Measurements from ENCODE around the gene AMMECR1L. TPM values are rescaled to one million over a fixed set of nuclear protein-coding genes. Genes with fewer than 3 reads are reported as not detected.

Gene AMMECR1L
- total RNA-seq, 2 experiments from 2014 or later, result 9.8 to 17.1 TPM

- no peaks in the 10 kb centered on the region for H4K20me1 ChIP-seq (ENCODE audit: insufficient read depth, low read length)
- no peak overlapping the region for H3K27ac ChIP-seq (ENCODE audit: low read depth, low read length, poor library complexity, severe bottlenecking)
- TF ChIP-seq CTCF (conservative IDR thresholded peaks at IDR 0.05; ENCODE audit: low read length) (no peak), EZH2phosphoT487 (IDR thresholded peaks at IDR 0.05; ENCODE audit: borderline replicate concordance, low read depth, low read length) (no peak)
- no peak for DNase-seq (ENCODE audit: low spot score)
- no peaks in the 10 kb centered on the region for H3K9me2 ChIP-seq (ENCODE audit: insufficient read depth, low read length)
- intact Hi-C loops (cut with micrococcal nuclease; ENCODE audit: unreplicated experiment), result no loop called here
- POLR2A ChIA-PET, result interaction anchor here (0.6 kb wide), 1 partner anchor 107 kb away, joined by 3 read pairs; no protein-coding TSS in a partner anchor
- H3K9me3 ChIP-seq (ENCODE audit: low read length), result no peaks in the 10 kb centered on the region
- no peaks in the 10 kb centered on the region for H3K4me1 ChIP-seq (ENCODE audit: insufficient read depth, low read length, poor library complexity, severe bottlenecking)
- H2AFZ ChIP-seq (ENCODE audit: low read length), result no peak overlapping the region
- no peaks in the 10 kb centered on the region for H3K79me2 ChIP-seq (ENCODE audit: insufficient read depth, low read depth, low read length)
- H3K4me2 ChIP-seq (ENCODE audit: low read length), result no peak overlapping the region
- CTCF ChIA-PET (ENCODE audit: unreplicated experiment), result no interaction called here
- no peak overlapping the region for H3K4me3 ChIP-seq (ENCODE audit: low read depth, low read length, poor library complexity, severe bottlenecking)
- no peaks in the 10 kb centered on the region for H3K36me3 ChIP-seq (ENCODE audit: insufficient read depth, low read length)
- BruUV-seq (replicated peaks), result no TSS peak
Measured at GRCh38 chr2:127929449-127929848, 43.7 kb upstream of the AMMECR1L start.

GRCh38 chr2:127927384-127927783, 41.6 kb upstream of the AMMECR1L start:
- Histone ChIP-seq H3K9me2 (ENCODE audit: insufficient read depth, low read length) (no peaks in the 10 kb centered on the region), H2AFZ (ENCODE audit: low read length) (no peak overlapping the region), H3K9me3 (ENCODE audit: low read length) (no peaks in the 10 kb centered on the region), H3K36me3 (ENCODE audit: insufficient read depth, low read length) (no peaks in the 10 kb centered on the region), H3K4me2 (ENCODE audit: low read length) (no peak overlapping the region), H3K79me2 (ENCODE audit: insufficient read depth, low read depth, low read length) (no peaks in the 10 kb centered on the region), H3K27ac (ENCODE audit: low read depth, low read length, poor library complexity, severe bottlenecking) (no peak overlapping the region), H4K20me1 (ENCODE audit: insufficient read depth, low read length) (no peaks in the 10 kb centered on the region), H3K4me3 (ENCODE audit: low read depth, low read length, poor library complexity, severe bottlenecking) (no peak overlapping the region), H3K4me1 (ENCODE audit: insufficient read depth, low read length, poor library complexity, severe bottlenecking) (no peaks in the 10 kb centered on the region)
- TF ChIP-seq EZH2phosphoT487 (IDR thresholded peaks at IDR 0.05; ENCODE audit: borderline replicate concordance, low read depth, low read length) (no peak), CTCF (conservative IDR thresholded peaks at IDR 0.05; ENCODE audit: low read length) (no peak)
- intact Hi-C loops (cut with micrococcal nuclease; ENCODE audit: unreplicated experiment), result no loop called here
- no TSS peak for BruUV-seq (replicated peaks)
- DNase-seq (ENCODE audit: low spot score), result no peak
- ChIA-PET POLR2A (interaction anchor here (0.7 kb wide), 1 partner anchor 257 kb away, joined by 3 read pairs; no protein-coding TSS in a partner anchor), CTCF (ENCODE audit: unreplicated experiment) (interaction anchor here (1.2 kb wide), 1 partner anchor 30 kb away, joined by 3 read pairs; no protein-coding TSS in a partner anchor)

GRCh38 chr2:127917916-127918315, 32.2 kb upstream of the AMMECR1L start:
- intact Hi-C loops (cut with micrococcal nuclease; ENCODE audit: unreplicated experiment), result no loop called here
- H3K9me3 ChIP-seq (ENCODE audit: low read length), result no peaks in the 10 kb centered on the region
- no peak overlapping the region for H3K4me2 ChIP-seq (ENCODE audit: low read length)
- no peak overlapping the region for H2AFZ ChIP-seq (ENCODE audit: low read length)
- no peaks in the 10 kb centered on the region for H4K20me1 ChIP-seq (ENCODE audit: insufficient read depth, low read length)
- H3K4me1 ChIP-seq (ENCODE audit: insufficient read depth, low read length, poor library complexity, severe bottlenecking), result no peaks in the 10 kb centered on the region
- H3K4me3 ChIP-seq (ENCODE audit: low read depth, low read length, poor library complexity, severe bottlenecking), result no peak overlapping the region
- no peaks in the 10 kb centered on the region for H3K9me2 ChIP-seq (ENCODE audit: insufficient read depth, low read length)
- ChIA-PET POLR2A (interaction anchor here (0.5 kb wide), 1 partner anchor 53 kb away, joined by 4 read pairs; no protein-coding TSS in a partner anchor), CTCF (ENCODE audit: unreplicated experiment) (no interaction called here)
- no peak for TF ChIP-seq CTCF (conservative IDR thresholded peaks at IDR 0.05; ENCODE audit: low read length)
- no peak for TF ChIP-seq EZH2phosphoT487 (IDR thresholded peaks at IDR 0.05; ENCODE audit: borderline replicate concordance, low read depth, low read length)
- DNase-seq (ENCODE audit: low spot score), result no peak
- H3K27ac ChIP-seq (ENCODE audit: low read depth, low read length, poor library complexity, severe bottlenecking), result no peak overlapping the region
- no TSS peak for BruUV-seq (replicated peaks)
- no peaks in the 10 kb centered on the region for H3K36me3 ChIP-seq (ENCODE audit: insufficient read depth, low read length)
- H3K79me2 ChIP-seq (ENCODE audit: insufficient read depth, low read depth, low read length), result no peaks in the 10 kb centered on the region
